Measurements from ENCODE around the gene AEBP1.
A peak's percentile ranks its signal among the peaks of the same experiment; 100 is the strongest.

The AEBP1 gene

GRCh38 chr7:44120395-44120794, 16.2 kb downstream of the AEBP1 start:
- TF ChIP-seq GATA3 (IDR thresholded peaks at IDR 0.05; ENCODE audit: low read depth, low read length) = no peak
- TF ChIP-seq GATA2 (IDR thresholded peaks at IDR 0.05; ENCODE audit: low read depth, low read length) = no peak

GRCh38 chr7:44121761-44122420, 17.7 kb downstream of the AEBP1 start:
- no peak for TF ChIP-seq GATA2 (IDR thresholded peaks at IDR 0.05; ENCODE audit: low read depth, low read length)
- TF ChIP-seq GATA3 (IDR thresholded peaks at IDR 0.05; ENCODE audit: low read depth, low read length) = no peak

GRCh38 chr7:44122529-44122928, 18.4 kb downstream of the AEBP1 start:
- TF ChIP-seq GATA3 (IDR thresholded peaks at IDR 0.05; ENCODE audit: low read depth, low read length) (no peak), GATA2 (IDR thresholded peaks at IDR 0.05; ENCODE audit: low read depth, low read length) (no peak)

- TF ChIP-seq GATA3 (IDR thresholded peaks at IDR 0.05; ENCODE audit: low read depth, low read length) = no peak
- 0 out of 2 replicates have a peak, but pooled peaks have one; percentile 6 for TF ChIP-seq GATA2 (IDR thresholded peaks at IDR 0.05; ENCODE audit: low read depth, low read length)
Measured at GRCh38 chr7:44123190-44124003, 19.3 kb downstream of the AEBP1 start, which contains the start of gene POLD2. Gene POLD2 (minus strand): TSS chr7:44123548. CDS start chr7:44122053, 1,495 bp downstream.

- TF ChIP-seq GATA3 (IDR thresholded peaks at IDR 0.05; ENCODE audit: low read depth, low read length) = no peak
- TF ChIP-seq GATA2 (IDR thresholded peaks at IDR 0.05; ENCODE audit: low read depth, low read length) = no peak
Measured at GRCh38 chr7:44124822-44125202, 20.7 kb downstream of the AEBP1 start.

- no peak for TF ChIP-seq GATA2 (IDR thresholded peaks at IDR 0.05; ENCODE audit: low read depth, low read length)
- no peak for TF ChIP-seq GATA3 (IDR thresholded peaks at IDR 0.05; ENCODE audit: low read depth, low read length)
Measured at GRCh38 chr7:44127161-44127560, 23.0 kb downstream of the AEBP1 start.

- TF ChIP-seq GATA2 (IDR thresholded peaks at IDR 0.05; ENCODE audit: low read depth, low read length) = no peak
- no peak for TF ChIP-seq GATA3 (IDR thresholded peaks at IDR 0.05; ENCODE audit: low read depth, low read length)
Measured at GRCh38 chr7:44128721-44129582, 24.8 kb downstream of the AEBP1 start.

- TF ChIP-seq GATA2 (IDR thresholded peaks at IDR 0.05; ENCODE audit: low read depth, low read length) (no peak), GATA3 (IDR thresholded peaks at IDR 0.05; ENCODE audit: low read depth, low read length) (no peak)
Measured at GRCh38 chr7:44131173-44132029, 27.3 kb downstream of the AEBP1 start.

GRCh38 chr7:44132039-44132438, 27.9 kb downstream of the AEBP1 start:
- TF ChIP-seq GATA2 (IDR thresholded peaks at IDR 0.05; ENCODE audit: low read depth, low read length) = no peak
- TF ChIP-seq GATA3 (IDR thresholded peaks at IDR 0.05; ENCODE audit: low read depth, low read length) = no peak

- TF ChIP-seq GATA2 (IDR thresholded peaks at IDR 0.05; ENCODE audit: low read depth, low read length) = no peak
Measured at GRCh38 chr7:44133295-44133694, 29.1 kb downstream of the AEBP1 start.

- TF ChIP-seq GATA3 (IDR thresholded peaks at IDR 0.05; ENCODE audit: low read depth, low read length) (no peak), GATA2 (IDR thresholded peaks at IDR 0.05; ENCODE audit: low read depth, low read length) (no peak)
Measured at GRCh38 chr7:44134943-44135628, 30.9 kb downstream of the AEBP1 start.

- TF ChIP-seq GATA2 (IDR thresholded peaks at IDR 0.05; ENCODE audit: low read depth, low read length) (no peak), GATA3 (IDR thresholded peaks at IDR 0.05; ENCODE audit: low read depth, low read length) (no peak)
Measured at GRCh38 chr7:44136731-44137130, 32.6 kb downstream of the AEBP1 start.

- TF ChIP-seq GATA2 (IDR thresholded peaks at IDR 0.05; ENCODE audit: low read depth, low read length) = no peak
Measured at GRCh38 chr7:44138698-44139097, 34.6 kb downstream of the AEBP1 start.

All from SH-SY5Y (cell line).